NT2/D1 (cell line): Measurements from ENCODE around the gene RNF141.

Experiments
- DNase-seq: peaks from one replicate; pipeline ENCODE4 v3.0.0-alpha.2; 2011; ENCODE audit warnings: low read depth, low spot score
- H3K27me3 ChIP-seq: 2 replicates; pipeline ENCODE4 v1.6.0; 2011; ENCODE audit warnings: mild to moderate bottlenecking; ENCODE audit not compliant: insufficient read length, insufficient read depth
- H3K36me3 ChIP-seq: 2 replicates; pipeline ENCODE4 v1.6.1; 2011; ENCODE audit warnings: mild to moderate bottlenecking, low read length, mixed read lengths; ENCODE audit not compliant: insufficient read depth, insufficient read length
- H3K4me1 ChIP-seq: 2 replicates; pipeline ENCODE4 v1.5.1; 2011; ENCODE audit not compliant: insufficient read depth, insufficient read length
- H3K4me3 ChIP-seq: 2 replicates; pipeline ENCODE4 v1.5.1; 2011; ENCODE audit warnings: low read depth; ENCODE audit not compliant: insufficient read length
- H3K9ac ChIP-seq: 2 replicates; pipeline ENCODE4 v1.6.0; 2011; ENCODE audit warnings: low read depth; ENCODE audit not compliant: insufficient read length
- H3K9me3 ChIP-seq: 2 replicates; pipeline ENCODE4 v1.5.1; 2011; ENCODE audit warnings: mild to moderate bottlenecking, low read length; ENCODE audit not compliant: insufficient read depth
- SUZ12 ChIP-seq: IDR thresholded peaks from 2 replicates; pipeline ENCODE4 v1.6.1; 2011; ENCODE audit not compliant: insufficient read length, insufficient read depth; ENCODE audit errors: extremely low read depth
- YY1 ChIP-seq: IDR thresholded peaks from 2 replicates; pipeline ENCODE4 v1.6.1; 2011; ENCODE audit not compliant: insufficient read length, insufficient read depth
- ZNF274 ChIP-seq: IDR thresholded peaks from 2 replicates; pipeline ENCODE4 v1.6.1; 2011; ENCODE audit warnings: mild to moderate bottlenecking, low read depth, low read length

RNF141 gene

GRCh38 chr11:10543782-10544181 is 2.8 kb upstream of the RNF141 start:
- TF ChIP-seq SUZ12 (no peak), YY1 (no peak), ZNF274 (no peak)
- Histone ChIP-seq H3K4me1 (no peaks in the 10 kb centered on the region), H3K9ac (no peak overlapping the region), H3K36me3 (no peaks in the 10 kb centered on the region), H3K9me3 (peaks cover 16% of the 10 kb centered on the region; the same call in 1 of the 2 replicates), H3K4me3 (no peak overlapping the region), H3K27me3 (peaks cover 12% of the 10 kb centered on the region)
- DNase-seq = no peak

- no peak for TF ChIP-seq YY1
- TF ChIP-seq ZNF274 = no peak
- TF ChIP-seq SUZ12 = no peak
- Histone ChIP-seq H3K9ac (no peak overlapping the region), H3K36me3 (no peaks in the 10 kb centered on the region), H3K4me3 (no peak overlapping the region), H3K4me1 (no peaks in the 10 kb centered on the region), H3K9me3 (peaks cover 16% of the 10 kb centered on the region; the same call in 1 of the 2 replicates), H3K27me3 (peaks cover 12% of the 10 kb centered on the region)
- DNase-seq = no peak
Measured at GRCh38 chr11:10542776-10543175, 1.8 kb upstream of the RNF141 start.

- H3K9me3 ChIP-seq = peaks cover 16% of the 10 kb centered on the region; the same call in 1 of the 2 replicates
- peak overlapping the region; percentile 77 for H3K4me3 ChIP-seq
- H3K4me1 ChIP-seq = no peaks in the 10 kb centered on the region
- no peak for DNase-seq
- H3K9ac ChIP-seq = no peak overlapping the region
- H3K36me3 ChIP-seq = no peaks in the 10 kb centered on the region
- H3K27me3 ChIP-seq = peaks cover 12% of the 10 kb centered on the region
- TF ChIP-seq YY1 (no peak), ZNF274 (no peak), SUZ12 (no peak)
Measured at GRCh38 chr11:10541561-10541930, 559 bp upstream of the RNF141 start.

GRCh38 chr11:10540546-10540914 is 457 bp downstream of the RNF141 start:
- no peak for TF ChIP-seq YY1
- no peak for TF ChIP-seq SUZ12
- TF ChIP-seq ZNF274 = no peak
- H3K27me3 ChIP-seq = peaks cover 12% of the 10 kb centered on the region
- no peaks in the 10 kb centered on the region for H3K4me1 ChIP-seq
- peaks cover 16% of the 10 kb centered on the region; the same call in 1 of the 2 replicates for H3K9me3 ChIP-seq
- H3K36me3 ChIP-seq = no peaks in the 10 kb centered on the region
- peak overlapping the region; percentile 82 for H3K9ac ChIP-seq
- peak overlapping the region; percentile 77 for H3K4me3 ChIP-seq
- no peak for DNase-seq

GRCh38 chr11:10539339-10539738 is 1.6 kb downstream of the RNF141 start:
- DNase-seq = no peak
- H3K9me3 ChIP-seq = peaks cover 7% of the 10 kb centered on the region; the same call in 1 of the 2 replicates

GRCh38 chr11:10538924-10539323 is 2.1 kb downstream of the RNF141 start:
- Histone ChIP-seq H3K9ac (no peak overlapping the region), H3K27me3 (peaks cover 12% of the 10 kb centered on the region), H3K9me3 (peaks cover 3% of the 10 kb centered on the region; the same call in 1 of the 2 replicates), H3K4me3 (no peak overlapping the region), H3K4me1 (no peaks in the 10 kb centered on the region), H3K36me3 (no peaks in the 10 kb centered on the region)
- no peak for DNase-seq
- TF ChIP-seq ZNF274 = no peak
- no peak for TF ChIP-seq SUZ12
- no peak for TF ChIP-seq YY1

More at GRCh38 chr11:10539339-10539738, 1.6 kb downstream of the RNF141 start:
- H3K27me3 ChIP-seq = peaks cover 12% of the 10 kb centered on the region
- TF ChIP-seq YY1 (no peak), SUZ12 (no peak), ZNF274 (no peak)
- no peak overlapping the region for H3K4me3 ChIP-seq
- no peaks in the 10 kb centered on the region for H3K4me1 ChIP-seq
- no peaks in the 10 kb centered on the region for H3K36me3 ChIP-seq
- H3K9ac ChIP-seq = no peak overlapping the region

- DNase-seq = no peak
- H3K4me3 ChIP-seq = no peak overlapping the region
- H3K36me3 ChIP-seq = peaks cover 6% of the 10 kb centered on the region
- no peaks in the 10 kb centered on the region for H3K9me3 ChIP-seq
- H3K27me3 ChIP-seq = peaks cover 12% of the 10 kb centered on the region
- TF ChIP-seq SUZ12 = no peak
- TF ChIP-seq ZNF274 = no peak
- TF ChIP-seq YY1 = no peak
- no peaks in the 10 kb centered on the region for H3K4me1 ChIP-seq
- no peak overlapping the region for H3K9ac ChIP-seq
Measured at GRCh38 chr11:10537600-10537999, 3.4 kb downstream of the RNF141 start.
